ENCODE measurements around the gene MYOG. TPM values are rescaled to one million over a fixed set of nuclear protein-coding genes. Genes with fewer than 3 reads are reported as not detected.

Gene MYOG
- total and polyA plus RNA-seq, 10 of the 15 experiments (the other 5 are each of a cell fraction or from before 2014, with no cell fraction given): not detected

DNA sequence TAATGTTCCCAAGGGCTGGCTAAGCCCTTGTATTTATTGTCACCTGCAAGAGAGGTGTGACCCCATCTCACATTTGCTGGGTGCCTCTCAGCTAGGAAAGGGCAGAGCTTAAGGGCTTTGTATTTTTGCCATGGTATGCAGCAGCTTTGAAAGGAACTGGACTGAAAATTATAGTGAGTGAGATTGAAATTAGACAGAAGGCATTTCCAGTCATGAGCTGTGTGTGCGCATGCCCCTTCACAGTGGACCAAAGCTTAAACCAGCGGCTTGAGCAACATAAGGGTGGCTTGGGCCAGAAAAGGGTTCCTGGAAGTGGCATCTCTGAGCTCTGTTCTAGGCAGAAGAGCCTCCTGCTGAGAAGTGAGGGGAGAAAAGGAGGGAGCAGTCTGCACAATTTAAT is 19.8 kb downstream of the MYOG start:
- no peak overlapping the region for H3K4me3 ChIP-seq
- BruUV-seq (replicated peaks): no TSS peak
- H3K27me3 ChIP-seq (replicated peaks in 1 of 2; ENCODE audit: control insufficient read depth in 2 of 2, insufficient read depth in 2 of 2, low read length in 1 of 2): no peaks in the 10 kb centered on the region
- no peak overlapping the region for H2AFZ ChIP-seq (ENCODE audit: control insufficient read depth, low read depth, low read length)
- no peak overlapping the region for H3K27ac ChIP-seq (ENCODE audit: control insufficient read depth, insufficient read depth)
- no peak for TF ChIP-seq CBX3 (IDR thresholded peaks at IDR 0.05; ENCODE audit: borderline replicate concordance, low read depth)
- TF ChIP-seq, protein P1, sequence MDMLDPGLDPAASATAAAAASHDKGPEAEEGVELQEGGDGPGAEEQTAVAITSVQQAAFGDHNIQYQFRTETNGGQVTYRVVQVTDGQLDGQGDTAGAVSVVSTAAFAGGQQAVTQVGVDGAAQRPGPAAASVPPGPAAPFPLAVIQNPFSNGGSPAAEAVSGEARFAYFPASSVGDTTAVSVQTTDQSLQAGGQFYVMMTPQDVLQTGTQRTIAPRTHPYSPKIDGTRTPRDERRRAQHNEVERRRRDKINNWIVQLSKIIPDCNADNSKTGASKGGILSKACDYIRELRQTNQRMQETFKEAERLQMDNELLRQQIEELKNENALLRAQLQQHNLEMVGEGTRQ (IDR thresholded peaks at IDR 0.05; ENCODE audit: borderline replicate concordance, low read depth, low read length): no peak
- TF ChIP-seq POLR2AphosphoS5 (IDR thresholded peaks at IDR 0.05; ENCODE audit: low read length): no peak
- no peak for TF ChIP-seq ZNF207 (IDR thresholded peaks at IDR 0.05; ENCODE audit: borderline replicate concordance)
- TF ChIP-seq, protein P2, sequence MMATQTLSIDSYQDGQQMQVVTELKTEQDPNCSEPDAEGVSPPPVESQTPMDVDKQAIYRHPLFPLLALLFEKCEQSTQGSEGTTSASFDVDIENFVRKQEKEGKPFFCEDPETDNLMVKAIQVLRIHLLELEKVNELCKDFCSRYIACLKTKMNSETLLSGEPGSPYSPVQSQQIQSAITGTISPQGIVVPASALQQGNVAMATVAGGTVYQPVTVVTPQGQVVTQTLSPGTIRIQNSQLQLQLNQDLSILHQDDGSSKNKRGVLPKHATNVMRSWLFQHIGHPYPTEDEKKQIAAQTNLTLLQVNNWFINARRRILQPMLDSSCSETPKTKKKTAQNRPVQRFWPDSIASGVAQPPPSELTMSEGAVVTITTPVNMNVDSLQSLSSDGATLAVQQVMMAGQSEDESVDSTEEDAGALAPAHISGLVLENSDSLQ (IDR thresholded peaks at IDR 0.05): no peak
- no peak for TF ChIP-seq CHD2 (IDR thresholded peaks at IDR 0.05; ENCODE audit: borderline replicate concordance, low read depth, low read length)
- TF ChIP-seq EZH2 (IDR thresholded peaks at IDR 0.05; ENCODE audit: borderline replicate concordance, control insufficient read depth, low read depth, low read length): no peak
- TF ChIP-seq ZNF24 (IDR thresholded peaks at IDR 0.05): no peak
- TF ChIP-seq, protein P3, sequence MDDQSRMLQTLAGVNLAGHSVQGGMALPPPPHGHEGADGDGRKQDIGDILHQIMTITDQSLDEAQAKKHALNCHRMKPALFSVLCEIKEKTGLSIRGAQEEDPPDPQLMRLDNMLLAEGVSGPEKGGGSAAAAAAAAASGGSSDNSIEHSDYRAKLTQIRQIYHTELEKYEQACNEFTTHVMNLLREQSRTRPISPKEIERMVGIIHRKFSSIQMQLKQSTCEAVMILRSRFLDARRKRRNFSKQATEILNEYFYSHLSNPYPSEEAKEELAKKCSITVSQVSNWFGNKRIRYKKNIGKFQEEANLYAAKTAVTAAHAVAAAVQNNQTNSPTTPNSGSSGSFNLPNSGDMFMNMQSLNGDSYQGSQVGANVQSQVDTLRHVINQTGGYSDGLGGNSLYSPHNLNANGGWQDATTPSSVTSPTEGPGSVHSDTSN (IDR thresholded peaks at IDR 0.05; ENCODE audit: insufficient replicate concordance, low read depth, low read length): no peak
- TF ChIP-seq TBL1XR1 (IDR thresholded peaks at IDR 0.05; ENCODE audit: low read depth, low read length): no peak
- no peak for TF ChIP-seq EED (IDR thresholded peaks at IDR 0.05; ENCODE audit: low read depth)
- TF ChIP-seq SREBF1 (IDR thresholded peaks at IDR 0.05; ENCODE audit: low read length): no peak
- TF ChIP-seq, protein P4, sequence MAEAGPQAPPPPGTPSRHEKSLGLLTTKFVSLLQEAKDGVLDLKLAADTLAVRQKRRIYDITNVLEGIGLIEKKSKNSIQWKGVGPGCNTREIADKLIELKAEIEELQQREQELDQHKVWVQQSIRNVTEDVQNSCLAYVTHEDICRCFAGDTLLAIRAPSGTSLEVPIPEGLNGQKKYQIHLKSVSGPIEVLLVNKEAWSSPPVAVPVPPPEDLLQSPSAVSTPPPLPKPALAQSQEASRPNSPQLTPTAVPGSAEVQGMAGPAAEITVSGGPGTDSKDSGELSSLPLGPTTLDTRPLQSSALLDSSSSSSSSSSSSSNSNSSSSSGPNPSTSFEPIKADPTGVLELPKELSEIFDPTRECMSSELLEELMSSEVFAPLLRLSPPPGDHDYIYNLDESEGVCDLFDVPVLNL (IDR thresholded peaks at IDR 0.05; ENCODE audit: low read depth, low read length): no peak
- no peak for TF ChIP-seq SRF (IDR thresholded peaks at IDR 0.05; ENCODE audit: low read depth in 2 of 2, low read length in 2 of 2)
- TF ChIP-seq MEF2B (IDR thresholded peaks at IDR 0.05; ENCODE audit: partially characterized antibody, poor library complexity, severe bottlenecking): no peak
- TF ChIP-seq, protein P5, sequence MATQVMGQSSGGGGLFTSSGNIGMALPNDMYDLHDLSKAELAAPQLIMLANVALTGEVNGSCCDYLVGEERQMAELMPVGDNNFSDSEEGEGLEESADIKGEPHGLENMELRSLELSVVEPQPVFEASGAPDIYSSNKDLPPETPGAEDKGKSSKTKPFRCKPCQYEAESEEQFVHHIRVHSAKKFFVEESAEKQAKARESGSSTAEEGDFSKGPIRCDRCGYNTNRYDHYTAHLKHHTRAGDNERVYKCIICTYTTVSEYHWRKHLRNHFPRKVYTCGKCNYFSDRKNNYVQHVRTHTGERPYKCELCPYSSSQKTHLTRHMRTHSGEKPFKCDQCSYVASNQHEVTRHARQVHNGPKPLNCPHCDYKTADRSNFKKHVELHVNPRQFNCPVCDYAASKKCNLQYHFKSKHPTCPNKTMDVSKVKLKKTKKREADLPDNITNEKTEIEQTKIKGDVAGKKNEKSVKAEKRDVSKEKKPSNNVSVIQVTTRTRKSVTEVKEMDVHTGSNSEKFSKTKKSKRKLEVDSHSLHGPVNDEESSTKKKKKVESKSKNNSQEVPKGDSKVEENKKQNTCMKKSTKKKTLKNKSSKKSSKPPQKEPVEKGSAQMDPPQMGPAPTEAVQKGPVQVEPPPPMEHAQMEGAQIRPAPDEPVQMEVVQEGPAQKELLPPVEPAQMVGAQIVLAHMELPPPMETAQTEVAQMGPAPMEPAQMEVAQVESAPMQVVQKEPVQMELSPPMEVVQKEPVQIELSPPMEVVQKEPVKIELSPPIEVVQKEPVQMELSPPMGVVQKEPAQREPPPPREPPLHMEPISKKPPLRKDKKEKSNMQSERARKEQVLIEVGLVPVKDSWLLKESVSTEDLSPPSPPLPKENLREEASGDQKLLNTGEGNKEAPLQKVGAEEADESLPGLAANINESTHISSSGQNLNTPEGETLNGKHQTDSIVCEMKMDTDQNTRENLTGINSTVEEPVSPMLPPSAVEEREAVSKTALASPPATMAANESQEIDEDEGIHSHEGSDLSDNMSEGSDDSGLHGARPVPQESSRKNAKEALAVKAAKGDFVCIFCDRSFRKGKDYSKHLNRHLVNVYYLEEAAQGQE (IDR thresholded peaks at IDR 0.05; ENCODE audit: low read depth, low read length): no peak
- TF ChIP-seq LARP7 (IDR thresholded peaks at IDR 0.05): no peak
- no peak for TF ChIP-seq CHD1 (IDR thresholded peaks at IDR 0.05; ENCODE audit: low read depth, low read length)
- ChIA-PET RAD21 (ENCODE audit: unreplicated experiment) (interaction anchor here (0.7 kb wide), 1 partner anchor 150 kb away, joined by 3 read pairs; no protein-coding TSS in a partner anchor), CTCF (interaction anchor here (0.8 to 1.3 kb wide), 4 partner anchors 14 to 107 kb away, joined by 3 to 5 read pairs (median 4); partner anchors contain the start of gene MYOG), POLR2A (interaction anchor here (1.6 kb wide), 1 partner anchor 27 kb away, joined by 3 read pairs; no protein-coding TSS in a partner anchor), SMC1A (ENCODE audit: uncharacterized antibody, unreplicated experiment) (interaction anchor here (1.9 kb wide), 1 partner anchor 27 kb away, joined by 6 read pairs; no protein-coding TSS in a partner anchor)
- no peaks in the 10 kb centered on the region for H3K36me3 ChIP-seq (ENCODE audit: control insufficient read depth in 2 of 2, insufficient read depth in 2 of 2, low read length in 1 of 2)
- no peaks in the 10 kb centered on the region for H3K9me3 ChIP-seq (replicated peaks; ENCODE audit: control insufficient read depth, insufficient read depth, low read length)
- no peaks in the 10 kb centered on the region for H4K20me1 ChIP-seq (ENCODE audit: control insufficient read depth, insufficient read depth)
- H3K79me2 ChIP-seq (ENCODE audit: control insufficient read depth, insufficient read depth, low read length): no peaks in the 10 kb centered on the region
- DNase-seq (ENCODE audit: low read depth, low spot score) (no peak), ATAC-seq (no peak), FAIRE-seq (no peak)
- WGBS (ENCODE audit: insufficient coverage, insufficient replicate concordance, low lambda C conversion rate, missing lambda C conversion rate): 19% methylated on average over 2 of the region's 2 CpGs
- in situ Hi-C loops (cut with MboI): no loop called here
- no peak overlapping the region for H3K4me2 ChIP-seq (ENCODE audit: control insufficient read depth, insufficient read depth)
- H3K4me1 ChIP-seq (ENCODE audit: control insufficient read depth, insufficient read depth, low read length): no peaks in the 10 kb centered on the region; the same call in 1 of the 2 replicates
- H3K9ac ChIP-seq (ENCODE audit: control insufficient read depth, insufficient read depth, low read length): no peak overlapping the region
- intact Hi-C loops (cut with micrococcal nuclease; ENCODE audit: unreplicated experiment): no loop called here
